Ureter (tissue), 1 donor: ENCODE results near the gene LRP8. TPM values are rescaled to one million over a fixed set of nuclear protein-coding genes. Genes with fewer than 3 reads are reported as not detected.

Source experiments
- DNase-seq: peaks from one replicate; pipeline ENCODE4 v3.0.0-alpha.2; 2020; ENCODE audit warnings: low spot score
- total RNA-seq: library from RNA; stranded (reverse); gene quantifications from one replicate; pipeline ENCODE4 v1.2.4, GENCODE V29; 2023
- donor health status: DM: yes; HTN: yes; CAD: no.

Gene LRP8
- 11.3 TPM for total RNA-seq

- DNase-seq, result peak; percentile 67
Observed at GRCh38 chr1:53328009-53328461, at the start of gene LRP8. Gene LRP8, minus strand, starts transcription at chr1:53328070. Its CDS starts 158 bp downstream, at chr1:53327912.

- peak; percentile 17 for DNase-seq
Observed at GRCh38 chr1:53377438-53377841, 49.6 kb upstream of the LRP8 start.

GRCh38 chr1:53376742-53377437 is 49.0 kb upstream of the LRP8 start:
- DNase-seq, result peak; percentile 34

GRCh38 chr1:53376041-53376461 is 48.2 kb upstream of the LRP8 start:
- DNase-seq, result peak; percentile 36

GRCh38 chr1:53375440-53375839 is 47.6 kb upstream of the LRP8 start:
- peak; percentile 40 for DNase-seq

- peak; percentile 22 for DNase-seq
Observed at GRCh38 chr1:53373246-53373645, 45.4 kb upstream of the LRP8 start.

GRCh38 chr1:53372501-53372951 is 44.7 kb upstream of the LRP8 start:
- DNase-seq, result peak; percentile 18

- DNase-seq, result peak; percentile 13
Observed at GRCh38 chr1:53371851-53372250, 44.0 kb upstream of the LRP8 start.

- peak; percentile 29 for DNase-seq
Observed at GRCh38 chr1:53371121-53371666, 43.3 kb upstream of the LRP8 start.

GRCh38 chr1:53370369-53370961 is 42.6 kb upstream of the LRP8 start:
- peak; percentile 32 for DNase-seq

- DNase-seq, result peak; percentile 29
Observed at GRCh38 chr1:53369761-53370160, 41.9 kb upstream of the LRP8 start.

- peak; percentile 22 for DNase-seq
Observed at GRCh38 chr1:53369034-53369750, 41.3 kb upstream of the LRP8 start.

- DNase-seq, result peak; percentile 38
Observed at GRCh38 chr1:53368314-53369033, 40.6 kb upstream of the LRP8 start.

GRCh38 chr1:53367503-53368313 is 39.8 kb upstream of the LRP8 start:
- DNase-seq, result peak; percentile 41

GRCh38 chr1:53366901-53367502 is 39.1 kb upstream of the LRP8 start:
- peak; percentile 30 for DNase-seq

GRCh38 chr1:53365437-53366063 is 37.7 kb upstream of the LRP8 start:
- peak; percentile 29 for DNase-seq

- peak; percentile 29 for DNase-seq
Observed at GRCh38 chr1:53362851-53363642, 35.2 kb upstream of the LRP8 start.

GRCh38 chr1:53362270-53362669 is 34.4 kb upstream of the LRP8 start:
- DNase-seq, result no peak

GRCh38 chr1:53361541-53361961 is 33.7 kb upstream of the LRP8 start:
- DNase-seq, result peak; percentile 13
